MM.1S (cell line): ENCODE results near the gene PROK2.

Experiments
- EZH2 ChIP-seq: fragments of 300-600 bp; sonication (generic); optimal IDR thresholded peaks from 2 replicates; pipeline ENCODE3; 2017; ENCODE audit warnings: low read depth, mild to moderate bottlenecking, antibody characterized with exemption, low read length, mixed read lengths
- EZH2phosphoT487 ChIP-seq: fragments of 300-600 bp; sonication (generic); IDR thresholded peaks from 2 replicates; pipeline ENCODE4 v1.6.1; 2018; ENCODE audit warnings: antibody characterized with exemption, low read length
- TF ChIP-seq, protein P1 (sequence below): fragments of 300-600 bp; sonication (generic); IDR thresholded peaks from 2 replicates; pipeline ENCODE4 v1.5.1; 2016; ENCODE audit warnings: antibody characterized with exemption, low read length, mixed read lengths

DNA sequence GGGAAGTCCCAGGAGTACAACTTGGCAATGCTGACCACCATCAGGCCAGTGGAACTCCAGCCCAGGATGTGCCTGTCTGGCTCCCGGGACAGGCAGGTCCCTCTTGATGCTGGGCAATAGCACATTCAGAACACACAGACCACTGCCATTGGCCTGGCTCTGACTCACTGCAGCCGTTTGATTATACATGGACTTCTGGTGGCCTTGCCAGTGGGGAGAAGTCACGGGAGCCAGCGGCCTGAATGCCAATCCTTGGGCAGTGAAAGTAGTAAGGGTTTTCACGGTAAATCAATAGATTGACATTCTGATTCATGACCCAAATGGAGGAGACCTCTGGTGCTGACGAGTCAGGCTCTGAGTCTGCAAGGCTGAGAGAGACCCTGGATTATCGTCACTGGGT, 12.5 kb upstream of the PROK2 start:
- TF ChIP-seq, protein P1, sequence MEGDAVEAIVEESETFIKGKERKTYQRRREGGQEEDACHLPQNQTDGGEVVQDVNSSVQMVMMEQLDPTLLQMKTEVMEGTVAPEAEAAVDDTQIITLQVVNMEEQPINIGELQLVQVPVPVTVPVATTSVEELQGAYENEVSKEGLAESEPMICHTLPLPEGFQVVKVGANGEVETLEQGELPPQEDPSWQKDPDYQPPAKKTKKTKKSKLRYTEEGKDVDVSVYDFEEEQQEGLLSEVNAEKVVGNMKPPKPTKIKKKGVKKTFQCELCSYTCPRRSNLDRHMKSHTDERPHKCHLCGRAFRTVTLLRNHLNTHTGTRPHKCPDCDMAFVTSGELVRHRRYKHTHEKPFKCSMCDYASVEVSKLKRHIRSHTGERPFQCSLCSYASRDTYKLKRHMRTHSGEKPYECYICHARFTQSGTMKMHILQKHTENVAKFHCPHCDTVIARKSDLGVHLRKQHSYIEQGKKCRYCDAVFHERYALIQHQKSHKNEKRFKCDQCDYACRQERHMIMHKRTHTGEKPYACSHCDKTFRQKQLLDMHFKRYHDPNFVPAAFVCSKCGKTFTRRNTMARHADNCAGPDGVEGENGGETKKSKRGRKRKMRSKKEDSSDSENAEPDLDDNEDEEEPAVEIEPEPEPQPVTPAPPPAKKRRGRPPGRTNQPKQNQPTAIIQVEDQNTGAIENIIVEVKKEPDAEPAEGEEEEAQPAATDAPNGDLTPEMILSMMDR, result no peak
- TF ChIP-seq EZH2 (no peak), EZH2phosphoT487 (no peak)
